Mammary epithelial cell (primary cell): ENCODE measurements around the gene GPC5.

Experiments used
- EZH2 ChIP-seq: IDR thresholded peaks from 2 replicates; pipeline ENCODE4 v1.6.1; 2012; ENCODE audit warnings: low read length, inconsistent platforms, borderline replicate concordance
- TF ChIP-seq, protein P1 (sequence below), 2 donors: IDR thresholded peaks in 1 of 2; conservative IDR thresholded peaks in 1 of 2; 2 replicates each; pipeline ENCODE4 v1.5.1; 2011 to 2012; ENCODE audit warnings: inconsistent platforms in 2 of 2, low read length in 2 of 2, mild to moderate bottlenecking in 2 of 2, control low read depth in 1 of 2, low read depth in 1 of 2; ENCODE audit not compliant: insufficient read depth in 1 of 2; ENCODE audit errors: extremely low read depth in 1 of 2

DNA sequence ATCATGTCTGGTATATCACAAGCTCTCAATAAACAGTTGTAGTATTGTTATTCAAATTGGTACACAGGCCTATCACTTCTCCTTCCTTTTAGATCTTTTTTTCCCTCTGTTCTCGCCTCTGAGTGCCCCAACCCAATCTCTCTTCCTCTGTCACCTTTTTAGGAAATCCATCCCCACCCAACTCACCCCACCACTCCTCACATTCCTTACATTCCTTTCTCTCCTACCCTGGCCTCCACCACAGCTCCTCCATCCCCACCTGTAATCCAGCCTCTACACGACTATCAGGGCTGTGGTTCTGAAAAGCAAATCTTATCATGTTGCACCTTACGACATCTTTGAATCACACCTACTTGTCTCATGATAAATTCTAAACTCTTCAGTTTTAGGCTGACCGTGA lies 1282.8 kb downstream of the GPC5 start:
- TF ChIP-seq, protein P1, sequence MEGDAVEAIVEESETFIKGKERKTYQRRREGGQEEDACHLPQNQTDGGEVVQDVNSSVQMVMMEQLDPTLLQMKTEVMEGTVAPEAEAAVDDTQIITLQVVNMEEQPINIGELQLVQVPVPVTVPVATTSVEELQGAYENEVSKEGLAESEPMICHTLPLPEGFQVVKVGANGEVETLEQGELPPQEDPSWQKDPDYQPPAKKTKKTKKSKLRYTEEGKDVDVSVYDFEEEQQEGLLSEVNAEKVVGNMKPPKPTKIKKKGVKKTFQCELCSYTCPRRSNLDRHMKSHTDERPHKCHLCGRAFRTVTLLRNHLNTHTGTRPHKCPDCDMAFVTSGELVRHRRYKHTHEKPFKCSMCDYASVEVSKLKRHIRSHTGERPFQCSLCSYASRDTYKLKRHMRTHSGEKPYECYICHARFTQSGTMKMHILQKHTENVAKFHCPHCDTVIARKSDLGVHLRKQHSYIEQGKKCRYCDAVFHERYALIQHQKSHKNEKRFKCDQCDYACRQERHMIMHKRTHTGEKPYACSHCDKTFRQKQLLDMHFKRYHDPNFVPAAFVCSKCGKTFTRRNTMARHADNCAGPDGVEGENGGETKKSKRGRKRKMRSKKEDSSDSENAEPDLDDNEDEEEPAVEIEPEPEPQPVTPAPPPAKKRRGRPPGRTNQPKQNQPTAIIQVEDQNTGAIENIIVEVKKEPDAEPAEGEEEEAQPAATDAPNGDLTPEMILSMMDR (conservative IDR thresholded peaks at IDR 0.05 in 1 of 2, IDR thresholded peaks at IDR 0.05 in 1 of 2; ENCODE audit: extremely low read depth in 1 of 2, insufficient read depth in 1 of 2, low read depth in 1 of 2, low read length in 2 of 2) = no peak
- TF ChIP-seq EZH2 = no peak
